Subcutaneous adipose tissue (tissue), 4 donors: Measurements from ENCODE around the gene LDLRAD3. TPM values are rescaled to one million over a fixed set of nuclear protein-coding genes. Genes with fewer than 3 reads are reported as not detected.

ENCODE experiments used
- CTCF ChIP-seq: fragments of 450-650 bp; IDR thresholded peaks from one replicate; pipeline ENCODE4 v1.5.1; 2016; ENCODE audit warnings: low read depth, mild to moderate bottlenecking, control low read depth, antibody characterized with exemption, moderate library complexity
- total RNA-seq, 4 donors: library from RNA; depleted of rRNA; stranded (reverse); fragments of >200 nt; gene quantifications; one replicate each; pipeline ENCODE4 v1.1.0, GENCODE V29; 2016

The LDLRAD3 gene
- total RNA-seq, 4 donors from 2014 or later: 22.8 to 39.6 (median 29.4) TPM

- no peak for TF ChIP-seq CTCF
These were observed 133.5 kb downstream of the LDLRAD3 start for GRCh38 chr11:36077368-36077767.

- TF ChIP-seq CTCF: no peak
These were observed 134.2 kb downstream of the LDLRAD3 start for GRCh38 chr11:36077886-36078685.

- TF ChIP-seq CTCF: no peak
These were observed 134.8 kb downstream of the LDLRAD3 start for GRCh38 chr11:36078686-36079055.

GRCh38 chr11:36079878-36080675 lies 136.2 kb downstream of the LDLRAD3 start:
- TF ChIP-seq CTCF: no peak

- no peak for TF ChIP-seq CTCF
These were observed 137.5 kb downstream of the LDLRAD3 start for GRCh38 chr11:36081274-36081945.

GRCh38 chr11:36086366-36086765 lies 142.5 kb downstream of the LDLRAD3 start:
- no peak for TF ChIP-seq CTCF
